PC-3 (cell line): ENCODE results near the gene STX2. TPM values are rescaled to one million over a fixed set of nuclear protein-coding genes. Genes with fewer than 3 reads are reported as not detected.

Source experiments
- ATAC-seq: fragments of 200-7000 bp; cut with Tn5 transposase; 2 replicates; pipeline ENCODE4 v1.9.1; 2020; ENCODE audit warnings: mild to moderate bottlenecking, moderate library complexity
- BruUV-seq: library from RNA; stranded (reverse); fragments of 400-500 nt; replicated peaks from 2 replicates; lab custom pipeline; 2021; lab: Mats Ljungman, UMichigan
- CTCF ChIA-PET: fragments of 300-600 bp; sonication (Branson Sonifier 250); formaldehyde crosslinking; loops from one replicate; lab custom pipeline; 2022; ENCODE audit warnings: antibody characterized with exemption; lab: Charles Lee
- POLR2A ChIA-PET: fragments of 300-600 bp; sonication (Branson Sonifier 250); formaldehyde crosslinking; loops from one replicate; lab custom pipeline; 2022; ENCODE audit warnings: antibody characterized with exemption; ENCODE audit not compliant: unreplicated experiment; lab: Charles Lee
- DNase-seq: peaks from one replicate; pipeline ENCODE4 v3.0.0-alpha.2; 2015
- H2AFZ ChIP-seq: fragments of 300-600 bp; sonication (generic); 2 replicates; pipeline ENCODE4 v1.6.0; 2016; ENCODE audit warnings: antibody characterized with exemption, low read length
- H3F3A ChIP-seq: fragments of 300-600 bp; sonication (generic); one replicate; pipeline ENCODE4 v1.6.0; 2017; ENCODE audit warnings: antibody characterized with exemption, low read length, control low read depth, mild to moderate bottlenecking; ENCODE audit not compliant: unreplicated experiment
- H3K27ac ChIP-seq: fragments of 300-600 bp; sonication (generic); 2 replicates; pipeline ENCODE4 v1.5.1; 2016; ENCODE audit warnings: mild to moderate bottlenecking, low read length
- H3K27me3 ChIP-seq: fragments of 300-600 bp; sonication (generic); 2 replicates; pipeline ENCODE4 v1.6.1; 2016; ENCODE audit warnings: low read length, mixed read lengths
- H3K36me3 ChIP-seq: fragments of 300-600 bp; sonication (generic); 2 replicates; pipeline ENCODE4 v1.6.1; 2016; ENCODE audit warnings: low read depth, mixed run types, low read length, mixed read lengths
- H3K4me1 ChIP-seq: fragments of 300-600 bp; sonication (generic); 2 replicates; pipeline ENCODE4 v1.5.1; 2016; ENCODE audit warnings: low read length; ENCODE audit not compliant: insufficient read depth
- H3K4me2 ChIP-seq: fragments of 300-600 bp; sonication (generic); 2 replicates; pipeline ENCODE4 v1.6.0; 2016; ENCODE audit warnings: low read length
- H3K4me3 ChIP-seq: fragments of 300-600 bp; sonication (generic); 2 replicates; pipeline ENCODE4 v1.5.1; 2016; ENCODE audit warnings: mild to moderate bottlenecking, low read length, mixed read lengths
- H3K79me2 ChIP-seq: fragments of 300-600 bp; sonication (generic); 2 replicates; pipeline ENCODE4 v1.6.1; 2017; ENCODE audit warnings: low read length, mixed read lengths
- H3K9ac ChIP-seq: fragments of 300-600 bp; sonication (generic); 2 replicates; pipeline ENCODE4 v1.6.0; 2016; ENCODE audit warnings: mild to moderate bottlenecking, low read length
- H3K9me2 ChIP-seq: fragments of 300-600 bp; sonication (generic); replicated peaks from 2 replicates; pipeline ENCODE4 v1.6.1; 2016; ENCODE audit warnings: mixed run types, low read length, mixed read lengths
- H3K9me3 ChIP-seq: fragments of 300-600 bp; sonication (generic); 2 replicates; pipeline ENCODE4 v1.6.1; 2016; ENCODE audit warnings: low read length, mixed read lengths
- H4K20me1 ChIP-seq: fragments of 300-600 bp; sonication (generic); 2 replicates; pipeline ENCODE4 v1.6.1; 2016; ENCODE audit warnings: low read length, mixed read lengths
- EZH2 ChIP-seq: fragments of 300-600 bp; sonication (generic); IDR thresholded peaks from one replicate; pipeline ENCODE4 v1.6.1; 2017; ENCODE audit warnings: antibody characterized with exemption, mild to moderate bottlenecking, low read length; ENCODE audit not compliant: unreplicated experiment
- EZH2phosphoT487 ChIP-seq: fragments of 300-600 bp; sonication (generic); IDR thresholded peaks from 2 replicates; pipeline ENCODE4 v1.6.1; 2018; ENCODE audit warnings: mild to moderate bottlenecking, antibody characterized with exemption, low read length, borderline replicate concordance
- intact Hi-C: fragments of 100-400 bp; cut with micrococcal nuclease; formaldehyde crosslinking; loops from 2 replicates; pipeline ENCODE4 v1.9.0; 2023
- total RNA-seq: library from RNA; depleted of rRNA; stranded (reverse); fragments of >200 nt; gene quantifications from 2 replicates; pipeline ENCODE4 v1.2.3, GENCODE V29; 2014
- TF ChIP-seq, protein P1 (sequence below): fragments of 300-600 bp; sonication (generic); conservative IDR thresholded peaks from 2 replicates; pipeline ENCODE4 v1.5.1; 2017; ENCODE audit warnings: antibody characterized with exemption, low read depth, mild to moderate bottlenecking, low read length

Gene STX2
- total RNA-seq, 1 experiment from 2014 or later, result 18.2 TPM

GRCh38 chr12:130805635-130806034 is 33.4 kb downstream of the STX2 start:
- Histone ChIP-seq H3K9me3 (no peaks in the 10 kb centered on the region), H3K9me2 (no peaks in the 10 kb centered on the region), H3K9ac (no peak overlapping the region), H3K4me2 (no peak overlapping the region), H3F3A (no peaks in the 10 kb centered on the region), H3K36me3 (peaks cover 7% of the 10 kb centered on the region; the same call in 1 of the 2 replicates), H3K27ac (no peak overlapping the region), H4K20me1 (no peaks in the 10 kb centered on the region), H3K4me1 (peaks cover 17% of the 10 kb centered on the region), H2AFZ (no peak overlapping the region), H3K79me2 (no peaks in the 10 kb centered on the region), H3K27me3 (no peaks in the 10 kb centered on the region), H3K4me3 (no peak overlapping the region)
- CTCF ChIA-PET, result no interaction called here
- intact Hi-C loops, result no loop called here
- TF ChIP-seq, protein P1, sequence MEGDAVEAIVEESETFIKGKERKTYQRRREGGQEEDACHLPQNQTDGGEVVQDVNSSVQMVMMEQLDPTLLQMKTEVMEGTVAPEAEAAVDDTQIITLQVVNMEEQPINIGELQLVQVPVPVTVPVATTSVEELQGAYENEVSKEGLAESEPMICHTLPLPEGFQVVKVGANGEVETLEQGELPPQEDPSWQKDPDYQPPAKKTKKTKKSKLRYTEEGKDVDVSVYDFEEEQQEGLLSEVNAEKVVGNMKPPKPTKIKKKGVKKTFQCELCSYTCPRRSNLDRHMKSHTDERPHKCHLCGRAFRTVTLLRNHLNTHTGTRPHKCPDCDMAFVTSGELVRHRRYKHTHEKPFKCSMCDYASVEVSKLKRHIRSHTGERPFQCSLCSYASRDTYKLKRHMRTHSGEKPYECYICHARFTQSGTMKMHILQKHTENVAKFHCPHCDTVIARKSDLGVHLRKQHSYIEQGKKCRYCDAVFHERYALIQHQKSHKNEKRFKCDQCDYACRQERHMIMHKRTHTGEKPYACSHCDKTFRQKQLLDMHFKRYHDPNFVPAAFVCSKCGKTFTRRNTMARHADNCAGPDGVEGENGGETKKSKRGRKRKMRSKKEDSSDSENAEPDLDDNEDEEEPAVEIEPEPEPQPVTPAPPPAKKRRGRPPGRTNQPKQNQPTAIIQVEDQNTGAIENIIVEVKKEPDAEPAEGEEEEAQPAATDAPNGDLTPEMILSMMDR, result no peak
- TF ChIP-seq EZH2phosphoT487 (no peak), EZH2 (no peak)
- ATAC-seq (no peak), DNase-seq (no peak)
- POLR2A ChIA-PET, result no interaction called here
- BruUV-seq, result no TSS peak

GRCh38 chr12:130804216-130804615 is 34.8 kb downstream of the STX2 start:
- Histone ChIP-seq H3K79me2 (no peaks in the 10 kb centered on the region), H3K4me3 (no peak overlapping the region), H3K4me1 (peaks cover 22% of the 10 kb centered on the region), H4K20me1 (no peaks in the 10 kb centered on the region), H3K9ac (no peak overlapping the region), H3K27me3 (no peaks in the 10 kb centered on the region), H3K9me3 (no peaks in the 10 kb centered on the region), H2AFZ (no peak overlapping the region), H3K27ac (no peak overlapping the region), H3K9me2 (no peaks in the 10 kb centered on the region), H3K36me3 (peaks cover 7% of the 10 kb centered on the region; the same call in 1 of the 2 replicates), H3F3A (no peaks in the 10 kb centered on the region), H3K4me2 (no peak overlapping the region)
- ATAC-seq (no peak), DNase-seq (peak; percentile 39)
- intact Hi-C loops, result no loop called here
- BruUV-seq, result no TSS peak
- ChIA-PET POLR2A (no interaction called here), CTCF (no interaction called here)
- no peak for TF ChIP-seq EZH2
- TF ChIP-seq EZH2phosphoT487, result no peak
- TF ChIP-seq, protein P1, result no peak

- H3K36me3 ChIP-seq, result peaks cover 7% of the 10 kb centered on the region; the same call in 1 of the 2 replicates
- peak; percentile 18 for DNase-seq
Measured at GRCh38 chr12:130803702-130804101, 35.3 kb downstream of the STX2 start.

More at GRCh38 chr12:130803702-130804101, 35.3 kb downstream of the STX2 start:
- POLR2A ChIA-PET, result no interaction called here
- CTCF ChIA-PET, result no interaction called here
- BruUV-seq, result no TSS peak
- TF ChIP-seq EZH2phosphoT487 (no peak), EZH2 (no peak)
- TF ChIP-seq, protein P1, result no peak
- Histone ChIP-seq H3K9me2 (no peaks in the 10 kb centered on the region), H4K20me1 (no peaks in the 10 kb centered on the region), H3K27me3 (no peaks in the 10 kb centered on the region), H3K27ac (no peak overlapping the region), H3K79me2 (no peaks in the 10 kb centered on the region), H2AFZ (no peak overlapping the region), H3F3A (peaks cover 2% of the 10 kb centered on the region), H3K4me3 (no peak overlapping the region), H3K9ac (no peak overlapping the region), H3K4me2 (no peak overlapping the region), H3K9me3 (no peaks in the 10 kb centered on the region), H3K4me1 (peaks cover 27% of the 10 kb centered on the region)
- intact Hi-C loops, result no loop called here
- no peak for ATAC-seq
